Fibroblast of the aortic adventitia (primary cell): Measurements from ENCODE around the gene CSRP2. TPM values are rescaled to one million over a fixed set of nuclear protein-coding genes. Genes with fewer than 3 reads are reported as not detected.
A peak's percentile ranks its signal among the peaks of the same experiment; 100 is the strongest.

Source experiments
- DNase-seq: peaks from one replicate; pipeline ENCODE4 v3.0.0-alpha.2; 2010; ENCODE audit warnings: low read depth
- H3K4me3 ChIP-seq: 2 replicates; pipeline ENCODE4 v1.5.1; 2011; ENCODE audit warnings: low read depth, mild to moderate bottlenecking, control low read depth, low read length, moderate library complexity
- total RNA-seq: library from RNA; depleted of rRNA; stranded (reverse); fragments of >200 nt; gene quantifications from 2 replicates; pipeline ENCODE4 v1.2.3, GENCODE V29; 2012; ENCODE audit warnings: low replicate concordance
- TF ChIP-seq, protein P1 (sequence below): IDR thresholded peaks from 2 replicates; pipeline ENCODE4 v1.5.1; 2011; ENCODE audit warnings: mild to moderate bottlenecking, low read length, control low read depth, inconsistent platforms; ENCODE audit not compliant: insufficient read depth

CSRP2 gene
- total RNA-seq, 1 donor: 6.1 TPM

GRCh38 chr12:76890151-76891143 is 11.6 kb upstream of the CSRP2 start:
- no peak for DNase-seq
- H3K4me3 ChIP-seq: no peak overlapping the region
- TF ChIP-seq, protein P1, sequence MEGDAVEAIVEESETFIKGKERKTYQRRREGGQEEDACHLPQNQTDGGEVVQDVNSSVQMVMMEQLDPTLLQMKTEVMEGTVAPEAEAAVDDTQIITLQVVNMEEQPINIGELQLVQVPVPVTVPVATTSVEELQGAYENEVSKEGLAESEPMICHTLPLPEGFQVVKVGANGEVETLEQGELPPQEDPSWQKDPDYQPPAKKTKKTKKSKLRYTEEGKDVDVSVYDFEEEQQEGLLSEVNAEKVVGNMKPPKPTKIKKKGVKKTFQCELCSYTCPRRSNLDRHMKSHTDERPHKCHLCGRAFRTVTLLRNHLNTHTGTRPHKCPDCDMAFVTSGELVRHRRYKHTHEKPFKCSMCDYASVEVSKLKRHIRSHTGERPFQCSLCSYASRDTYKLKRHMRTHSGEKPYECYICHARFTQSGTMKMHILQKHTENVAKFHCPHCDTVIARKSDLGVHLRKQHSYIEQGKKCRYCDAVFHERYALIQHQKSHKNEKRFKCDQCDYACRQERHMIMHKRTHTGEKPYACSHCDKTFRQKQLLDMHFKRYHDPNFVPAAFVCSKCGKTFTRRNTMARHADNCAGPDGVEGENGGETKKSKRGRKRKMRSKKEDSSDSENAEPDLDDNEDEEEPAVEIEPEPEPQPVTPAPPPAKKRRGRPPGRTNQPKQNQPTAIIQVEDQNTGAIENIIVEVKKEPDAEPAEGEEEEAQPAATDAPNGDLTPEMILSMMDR: no peak

DNA sequence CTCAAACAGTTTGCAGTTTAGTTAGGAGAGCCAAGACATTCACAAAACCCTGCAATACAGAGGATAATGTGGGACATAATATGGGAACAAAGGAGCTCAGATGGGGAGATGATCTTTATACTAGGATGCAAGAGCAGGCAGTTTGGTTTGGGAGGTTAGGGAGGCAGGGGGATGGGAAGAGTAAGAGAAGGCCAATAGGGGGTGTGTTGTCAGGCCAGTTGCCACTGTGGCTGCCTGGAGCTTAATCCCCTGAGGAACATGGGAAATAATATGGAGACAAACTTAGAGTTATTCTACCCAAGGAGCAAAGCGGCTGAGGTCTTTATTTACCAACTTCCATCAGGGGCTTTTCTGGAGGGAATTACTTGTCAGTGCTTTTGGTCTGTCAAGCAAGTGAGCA is 10.0 kb upstream of the CSRP2 start:
- no peak for DNase-seq
- no peak overlapping the region for H3K4me3 ChIP-seq
- TF ChIP-seq, protein P1: no peak

GRCh38 chr12:76883811-76884210 is 5.0 kb upstream of the CSRP2 start:
- TF ChIP-seq, protein P1: no peak
- peak; percentile 91 for DNase-seq
- no peak overlapping the region for H3K4me3 ChIP-seq

- TF ChIP-seq, protein P1: no peak
- H3K4me3 ChIP-seq: no peak overlapping the region
- DNase-seq: peak; percentile 38
Measured at GRCh38 chr12:76883151-76883550, 4.3 kb upstream of the CSRP2 start.

DNA sequence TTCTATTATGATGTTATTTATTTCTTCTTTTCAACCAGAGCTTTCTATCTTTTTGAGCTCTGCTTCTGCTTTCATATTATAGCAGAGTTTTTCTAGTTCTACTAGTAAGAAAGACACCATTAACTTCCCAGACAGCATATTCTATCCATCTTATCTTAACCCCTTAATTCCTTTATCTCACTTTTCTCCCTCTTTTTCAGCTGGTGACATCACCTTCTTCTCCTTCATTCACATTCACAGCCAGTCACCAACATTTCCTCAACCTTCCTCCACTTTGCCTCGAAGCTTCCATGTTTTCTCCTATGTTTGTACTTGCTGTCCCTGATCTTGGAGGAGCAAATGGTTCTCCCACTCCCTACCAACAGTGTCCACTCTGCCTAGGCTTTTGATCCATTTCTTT is 3.5 kb upstream of the CSRP2 start:
- H3K4me3 ChIP-seq: no peak overlapping the region
- no peak for DNase-seq
- TF ChIP-seq, protein P1: no peak

- H3K4me3 ChIP-seq: no peak overlapping the region
- TF ChIP-seq, protein P1: no peak
- no peak for DNase-seq
Measured at GRCh38 chr12:76881142-76881541, 2.3 kb upstream of the CSRP2 start.
